Measurements from ENCODE around the gene TBXAS1.
A peak's percentile ranks its signal among the peaks of the same experiment; 100 is the strongest.

Gene TBXAS1

GRCh38 chr7:139867847-139868246 is 38.8 kb downstream of the TBXAS1 start:
- H3K27ac ChIP-seq, result no peak overlapping the region
- no peak for TF ChIP-seq CTCF (conservative IDR thresholded peaks at IDR 0.05)

GRCh38 chr7:139869886-139870285 is 40.8 kb downstream of the TBXAS1 start:
- no peak for TF ChIP-seq CTCF (conservative IDR thresholded peaks at IDR 0.05)
- no peak overlapping the region for H3K27ac ChIP-seq

- H3K27ac ChIP-seq, result peak overlapping the region; percentile 60
- no peak for TF ChIP-seq CTCF (conservative IDR thresholded peaks at IDR 0.05)
These were observed 41.3 kb downstream of the TBXAS1 start for GRCh38 chr7:139870380-139870779.

- H3K27ac ChIP-seq, result peak overlapping the region; percentile 60
- TF ChIP-seq CTCF (conservative IDR thresholded peaks at IDR 0.05), result no peak
These were observed 42.3 kb downstream of the TBXAS1 start for GRCh38 chr7:139871331-139871730.

- H3K27ac ChIP-seq, result peak overlapping the region; percentile 60
- TF ChIP-seq CTCF (conservative IDR thresholded peaks at IDR 0.05), result no peak
These were observed 42.8 kb downstream of the TBXAS1 start for GRCh38 chr7:139871820-139872219.

GRCh38 chr7:139873593-139874301 is 44.7 kb downstream of the TBXAS1 start:
- no peak overlapping the region for H3K27ac ChIP-seq
- TF ChIP-seq CTCF (conservative IDR thresholded peaks at IDR 0.05), result no peak

GRCh38 chr7:139874302-139874629 is 45.2 kb downstream of the TBXAS1 start:
- no peak for TF ChIP-seq CTCF (conservative IDR thresholded peaks at IDR 0.05)

More at GRCh38 chr7:139874302-139874629, 45.2 kb downstream of the TBXAS1 start:
- no peak overlapping the region for H3K27ac ChIP-seq
